SK-N-MC (cell line): ENCODE measurements around the gene ZRANB1.

Source experiments
- DNase-seq: peaks from one replicate; pipeline ENCODE4 v3.0.0-alpha.2; 2011; ENCODE audit warnings: low read depth, low spot score
- H3K27ac ChIP-seq: fragments of 200-600 bp; sonication (generic); 2 replicates; pipeline ENCODE4 v1.5.1; 2016; ENCODE audit warnings: mixed run types
- H3K36me3 ChIP-seq: fragments of 200-600 bp; sonication (generic); 2 replicates; pipeline ENCODE4 v1.6.1; 2017; ENCODE audit warnings: antibody characterized with exemption, low read length, mixed read lengths; ENCODE audit not compliant: insufficient read depth
- H3K4me3 ChIP-seq: fragments of 200-600 bp; sonication (generic); 2 replicates; pipeline ENCODE4 v1.5.1; 2016
- H3K9ac ChIP-seq: fragments of 200-600 bp; sonication (generic); 2 replicates; pipeline ENCODE4 v1.8.0; 2017; ENCODE audit warnings: mixed run types, mixed read lengths; ENCODE audit not compliant: insufficient read length
- H3K9me3 ChIP-seq: fragments of 200-600 bp; sonication (generic); 2 replicates; pipeline ENCODE4 v1.6.1; 2017; ENCODE audit warnings: low read depth, mild to moderate bottlenecking, antibody characterized with exemption, low read length, moderate library complexity, mixed read lengths
- EZH2 ChIP-seq: fragments of 200-600 bp; sonication (generic); IDR thresholded peaks from one replicate; pipeline ENCODE4 v1.6.1; 2017; ENCODE audit warnings: antibody characterized with exemption
- FOXP2 ChIP-seq: optimal IDR thresholded peaks from 2 replicates; pipeline ENCODE3; 2011; ENCODE audit warnings: mild to moderate bottlenecking, moderate library complexity; ENCODE audit not compliant: insufficient read depth; ENCODE audit errors: extremely low read length, control extremely low read depth
- POLR2AphosphoS5 ChIP-seq: IDR thresholded peaks from 2 replicates; pipeline ENCODE4 v1.6.1; 2012; ENCODE audit warnings: mild to moderate bottlenecking, low read depth, low read length, borderline replicate concordance

The ZRANB1 gene

GRCh38 chr10:125026974-125027735 is 85.2 kb downstream of the ZRANB1 start:
- H3K9me3 ChIP-seq, result no peaks in the 10 kb centered on the region
- no peaks in the 10 kb centered on the region for H3K36me3 ChIP-seq
- no peak overlapping the region for H3K4me3 ChIP-seq
- no peak overlapping the region for H3K27ac ChIP-seq
- TF ChIP-seq POLR2AphosphoS5 (no peak), EZH2 (no peak), FOXP2 (no peak)
- DNase-seq, result no peak
- no peak overlapping the region for H3K9ac ChIP-seq

GRCh38 chr10:125027871-125028869 is 86.2 kb downstream of the ZRANB1 start:
- H3K9ac ChIP-seq, result no peak overlapping the region
- H3K9me3 ChIP-seq, result no peaks in the 10 kb centered on the region
- H3K4me3 ChIP-seq, result no peak overlapping the region
- no peaks in the 10 kb centered on the region for H3K36me3 ChIP-seq
- DNase-seq, result no peak
- TF ChIP-seq POLR2AphosphoS5 (no peak), FOXP2 (no peak), EZH2 (no peak)
- H3K27ac ChIP-seq, result no peak overlapping the region

GRCh38 chr10:125029584-125030242 is 87.8 kb downstream of the ZRANB1 start:
- DNase-seq, result no peak
- no peak overlapping the region for H3K9ac ChIP-seq
- TF ChIP-seq POLR2AphosphoS5, result no peak
- TF ChIP-seq EZH2, result no peak
- TF ChIP-seq FOXP2, result no peak
- H3K36me3 ChIP-seq, result no peaks in the 10 kb centered on the region
- H3K9me3 ChIP-seq, result no peaks in the 10 kb centered on the region
- H3K27ac ChIP-seq, result no peak overlapping the region
- no peak overlapping the region for H3K4me3 ChIP-seq

- Histone ChIP-seq H3K9ac (no peak overlapping the region), H3K27ac (no peak overlapping the region), H3K4me3 (no peak overlapping the region), H3K9me3 (no peaks in the 10 kb centered on the region), H3K36me3 (no peaks in the 10 kb centered on the region)
- DNase-seq, result no peak
- TF ChIP-seq EZH2, result no peak
- TF ChIP-seq POLR2AphosphoS5, result no peak
- TF ChIP-seq FOXP2, result no peak
Measured at GRCh38 chr10:125030567-125031197, 88.8 kb downstream of the ZRANB1 start.

- Histone ChIP-seq H3K36me3 (no peaks in the 10 kb centered on the region), H3K4me3 (no peak overlapping the region), H3K9me3 (no peaks in the 10 kb centered on the region), H3K27ac (no peak overlapping the region), H3K9ac (no peak overlapping the region)
- TF ChIP-seq POLR2AphosphoS5, result no peak
- TF ChIP-seq EZH2, result no peak
- no peak for TF ChIP-seq FOXP2
- DNase-seq, result no peak
Measured at GRCh38 chr10:125032474-125033020, 90.6 kb downstream of the ZRANB1 start.

GRCh38 chr10:125033146-125033924 is 91.4 kb downstream of the ZRANB1 start:
- no peak overlapping the region for H3K9ac ChIP-seq
- no peak overlapping the region for H3K27ac ChIP-seq
- DNase-seq, result no peak
- TF ChIP-seq EZH2, result no peak
- no peak for TF ChIP-seq POLR2AphosphoS5
- no peak for TF ChIP-seq FOXP2
- no peaks in the 10 kb centered on the region for H3K36me3 ChIP-seq
- no peak overlapping the region for H3K4me3 ChIP-seq
- no peaks in the 10 kb centered on the region for H3K9me3 ChIP-seq

- TF ChIP-seq FOXP2, result no peak
- no peak for TF ChIP-seq EZH2
- TF ChIP-seq POLR2AphosphoS5, result no peak
- no peaks in the 10 kb centered on the region for H3K36me3 ChIP-seq
- H3K4me3 ChIP-seq, result no peak overlapping the region
- H3K9ac ChIP-seq, result no peak overlapping the region
- no peaks in the 10 kb centered on the region for H3K9me3 ChIP-seq
- no peak for DNase-seq
- no peak overlapping the region for H3K27ac ChIP-seq
Measured at GRCh38 chr10:125034675-125035074, 92.8 kb downstream of the ZRANB1 start.
